SK-N-SH treated with all-trans-retinoic acid at 6 μM for 48 hours (cell line): Measurements from ENCODE around the gene RFX4.

ENCODE experiments used
- ATAC-seq: fragments of 200-7000 bp; cut with Tn5 transposase; 3 replicates; pipeline ENCODE4 v1.9.1; 2020; ENCODE audit warnings: mild to moderate bottlenecking, moderate library complexity
- ARNTL ChIP-seq: fragments of 450-650 bp; formaldehyde crosslinking; IDR thresholded peaks from 2 replicates; pipeline ENCODE4 v1.5.0; 2020; ENCODE audit warnings: low read depth, mild to moderate bottlenecking, moderate library complexity, borderline replicate concordance
- BACH2 ChIP-seq: fragments of 250-450 bp; sonication (Bioruptor Pico); IDR thresholded peaks from 2 replicates; pipeline ENCODE4 v1.9.0; 2021; ENCODE audit warnings: mild to moderate bottlenecking, borderline replicate concordance
- CREB5 ChIP-seq: fragments of 250-450 bp; sonication (Bioruptor Pico); IDR thresholded peaks from 2 replicates; pipeline ENCODE4 v1.5.1; 2020; ENCODE audit warnings: low read depth, mild to moderate bottlenecking, moderate library complexity
- CSDC2 ChIP-seq: fragments of 250-450 bp; sonication (Bioruptor Pico); IDR thresholded peaks from 2 replicates; pipeline ENCODE4 v1.5.0; 2020; ENCODE audit warnings: mild to moderate bottlenecking, moderate library complexity
- CSRNP3 ChIP-seq: fragments of 250-450 bp; sonication (Bioruptor Pico); IDR thresholded peaks from 2 replicates; pipeline ENCODE4 v1.5.1; 2021; ENCODE audit warnings: mild to moderate bottlenecking, moderate library complexity
- ESRRG ChIP-seq: fragments of 250-450 bp; sonication (Bioruptor Pico); IDR thresholded peaks from 2 replicates; pipeline ENCODE4 v1.6.1; 2021; ENCODE audit warnings: mild to moderate bottlenecking
- GLIS3 ChIP-seq: fragments of 250-450 bp; sonication (Bioruptor Pico); IDR thresholded peaks from 2 replicates; pipeline ENCODE4 v1.5.0; 2020; ENCODE audit warnings: mild to moderate bottlenecking, moderate library complexity
- ISL1 ChIP-seq: fragments of 250-450 bp; sonication (Bioruptor Pico); IDR thresholded peaks from 2 replicates; pipeline ENCODE4 v2.1.2; 2022; ENCODE audit warnings: mild to moderate bottlenecking, moderate library complexity
- OSR1 ChIP-seq: fragments of 250-450 bp; sonication (Bioruptor Pico); IDR thresholded peaks from 2 replicates; pipeline ENCODE4 v1.8.0; 2022; ENCODE audit warnings: moderate library complexity, mild to moderate bottlenecking, inconsistent platforms
- PATZ1 ChIP-seq: fragments of 250-450 bp; sonication (Bioruptor Pico); IDR thresholded peaks from 2 replicates; pipeline ENCODE4 v1.8.0; 2020; ENCODE audit warnings: mild to moderate bottlenecking, moderate library complexity, borderline replicate concordance
- POU6F1 ChIP-seq: fragments of 250-450 bp; sonication (Bioruptor Pico); IDR thresholded peaks from 2 replicates; pipeline ENCODE4 v1.8.0; 2021; ENCODE audit warnings: low read depth, mild to moderate bottlenecking, moderate library complexity, borderline replicate concordance
- PPARA ChIP-seq: fragments of 250-450 bp; sonication (Bioruptor Pico); IDR thresholded peaks from 2 replicates; pipeline ENCODE4 v1.5.0; 2020; ENCODE audit warnings: mild to moderate bottlenecking, borderline replicate concordance
- SNAI2 ChIP-seq: fragments of 250-450 bp; sonication (Bioruptor Pico); IDR thresholded peaks from 2 replicates; pipeline ENCODE4 v1.5.0; 2020; ENCODE audit warnings: mild to moderate bottlenecking, moderate library complexity
- TCF4 ChIP-seq: fragments of 250-450 bp; sonication (Bioruptor Pico); IDR thresholded peaks from 2 replicates; pipeline ENCODE4 v1.8.0; 2021; ENCODE audit warnings: mild to moderate bottlenecking, moderate library complexity, borderline replicate concordance
- TOX ChIP-seq: fragments of 250-450 bp; sonication (Bioruptor Pico); IDR thresholded peaks from 2 replicates; pipeline ENCODE4 v1.8.0; 2021; ENCODE audit warnings: mild to moderate bottlenecking, moderate library complexity, borderline replicate concordance
- ZC3H10 ChIP-seq: fragments of 250-450 bp; sonication (Bioruptor Pico); IDR thresholded peaks from 2 replicates; pipeline ENCODE4 v1.5.1; 2021; ENCODE audit warnings: mild to moderate bottlenecking, moderate library complexity
- ZFP3 ChIP-seq: fragments of 250-450 bp; sonication (Bioruptor Pico); IDR thresholded peaks from 2 replicates; pipeline ENCODE4 v1.5.0; 2020; ENCODE audit warnings: mild to moderate bottlenecking, moderate library complexity
- ZFP30 ChIP-seq: fragments of 450-650 bp; formaldehyde crosslinking; IDR thresholded peaks from 2 replicates; pipeline ENCODE4 v1.5.0; 2022; ENCODE audit warnings: mild to moderate bottlenecking, moderate library complexity
- ZNF565 ChIP-seq: fragments of 450-650 bp; formaldehyde crosslinking; conservative IDR thresholded peaks from 2 replicates; pipeline ENCODE4 v1.5.0; 2020; ENCODE audit warnings: low read depth, mild to moderate bottlenecking, moderate library complexity
- ZNF70 ChIP-seq: fragments of 450-650 bp; formaldehyde crosslinking; IDR thresholded peaks from 2 replicates; pipeline ENCODE4 v1.5.0; 2020; ENCODE audit warnings: mild to moderate bottlenecking, moderate library complexity
- ZNF8 ChIP-seq: fragments of 450-650 bp; formaldehyde crosslinking; IDR thresholded peaks from 2 replicates; pipeline ENCODE4 v1.5.0; 2020; ENCODE audit warnings: mild to moderate bottlenecking, moderate library complexity

The RFX4 gene

GRCh38 chr12:106675651-106676435 lies 93.0 kb downstream of the RFX4 start:
- TF ChIP-seq PPARA (CRISPR knock-in tag) (no peak), ZFP30 (CRISPR knock-in tag) (no peak), ARNTL (no peak), ZNF70 (CRISPR knock-in tag) (no peak), ISL1 (CRISPR knock-in tag) (no peak), ZNF8 (CRISPR knock-in tag) (no peak), PATZ1 (CRISPR knock-in tag) (no peak), SNAI2 (no peak), ZC3H10 (no peak), GLIS3 (CRISPR knock-in tag) (no peak), ESRRG (CRISPR knock-in tag) (no peak), POU6F1 (no peak), CREB5 (CRISPR knock-in tag) (no peak), CSDC2 (CRISPR knock-in tag) (no peak), CSRNP3 (CRISPR knock-in tag) (no peak), TCF4 (no peak), OSR1 (no peak), ZFP3 (CRISPR knock-in tag) (no peak)
- no peak for ATAC-seq

GRCh38 chr12:106679574-106679973 lies 96.8 kb downstream of the RFX4 start:
- TF ChIP-seq CREB5 (CRISPR knock-in tag) (no peak), OSR1 (no peak), ZNF8 (CRISPR knock-in tag) (no peak), ZNF70 (CRISPR knock-in tag) (no peak), ISL1 (CRISPR knock-in tag) (no peak), ZFP3 (CRISPR knock-in tag) (no peak), TCF4 (no peak), BACH2 (no peak), ZNF565 (no peak), TOX (CRISPR knock-in tag) (no peak), ESRRG (CRISPR knock-in tag) (no peak), POU6F1 (no peak)
- no peak for ATAC-seq

- ATAC-seq = no peak
- TF ChIP-seq TCF4 = no peak
- no peak for TF ChIP-seq SNAI2
- TF ChIP-seq TOX (CRISPR knock-in tag) = no peak
Measured at GRCh38 chr12:106680280-106680679, 97.5 kb downstream of the RFX4 start.
